HG03159 (cell line): Measurements from ENCODE around the gene ULBP2.
"Not testable (repeated sequence)": the region's sequence is repeated elsewhere in the genome, so short reads cannot be mapped to it uniquely, and the experiment has no call there.

Experiments used
- ATAC-seq: cut with Tn5 transposase; IDR thresholded peaks from one replicate; pipeline ENCODE4 v1.9.1; 2021; ENCODE audit warnings: mild to moderate bottlenecking, moderate library complexity; ENCODE audit not compliant: unreplicated experiment

Gene ULBP2

GRCh38 chr6:149948616-149949015, 6.8 kb downstream of the ULBP2 start:
- ATAC-seq = no peak

GRCh38 chr6:149950423-149950822, 8.6 kb downstream of the ULBP2 start:
- no peak for ATAC-seq

GRCh38 chr6:149951096-149951495, 9.3 kb downstream of the ULBP2 start:
- no peak for ATAC-seq

- no peak for ATAC-seq
These were observed 9.8 kb downstream of the ULBP2 start for GRCh38 chr6:149951626-149952025.

- ATAC-seq = not testable (repeated sequence)
These were observed 11.6 kb downstream of the ULBP2 start for GRCh38 chr6:149953390-149953789.

- ATAC-seq = not testable (repeated sequence)
These were observed 12.1 kb downstream of the ULBP2 start for GRCh38 chr6:149953934-149954327.

GRCh38 chr6:149954328-149954983, 12.6 kb downstream of the ULBP2 start:
- not testable (repeated sequence) for ATAC-seq

GRCh38 chr6:149954984-149955653, 13.3 kb downstream of the ULBP2 start:
- not testable (repeated sequence) for ATAC-seq

- ATAC-seq = not testable (repeated sequence)
These were observed 14.0 kb downstream of the ULBP2 start for GRCh38 chr6:149955654-149956317.

GRCh38 chr6:149958124-149958523, 16.3 kb downstream of the ULBP2 start:
- ATAC-seq = not testable (repeated sequence)

- not testable (repeated sequence) for ATAC-seq
These were observed 18.0 kb downstream of the ULBP2 start for GRCh38 chr6:149959806-149960205.

GRCh38 chr6:149960488-149960887, 18.7 kb downstream of the ULBP2 start:
- ATAC-seq = no peak

GRCh38 chr6:149961728-149962425, 20.1 kb downstream of the ULBP2 start:
- no peak for ATAC-seq

GRCh38 chr6:149962461-149963211, 20.8 kb downstream of the ULBP2 start:
- no peak for ATAC-seq

- no peak for ATAC-seq
These were observed 21.3 kb downstream of the ULBP2 start for GRCh38 chr6:149963212-149963461.

- no peak for ATAC-seq
These were observed 21.9 kb downstream of the ULBP2 start, which contains the start of gene ULBP1 for GRCh38 chr6:149963462-149964307. ULBP1 (plus strand) TSS chr6:149963943; CDS start chr6:149964050, 107 bp downstream.

GRCh38 chr6:149964308-149965193, 22.7 kb downstream of the ULBP2 start:
- no peak for ATAC-seq

GRCh38 chr6:149965194-149966020, 23.6 kb downstream of the ULBP2 start:
- no peak for ATAC-seq
